Measurements from ENCODE around the gene KRT38.

Gene KRT38

GRCh38 chr17:41440531-41441033 is at the start of gene KRT38:
Gene KRT38 (minus strand): TSS chr17:41440983. CDS start chr17:41440921, 62 bp downstream.
- DNase-seq = no peak

GRCh38 chr17:41489531-41489930 is 48.7 kb upstream of the KRT38 start, which contains the start of gene KRT36:
Gene KRT36 (minus strand): TSS chr17:41489910. CDS start chr17:41489864, 46 bp downstream.
- no peak for DNase-seq

GRCh38 chr17:41486809-41487530 is 46.2 kb upstream of the KRT38 start:
- DNase-seq = peak in 1 of 2 experiments; percentile 6

- no peak for DNase-seq
Measured at GRCh38 chr17:41486316-41486715, 45.5 kb upstream of the KRT38 start.

GRCh38 chr17:41484920-41485904 is 44.4 kb upstream of the KRT38 start:
- DNase-seq = no peak

GRCh38 chr17:41483991-41484826 is 43.4 kb upstream of the KRT38 start:
- DNase-seq = no peak

- DNase-seq = no peak
Measured at GRCh38 chr17:41483531-41483930, 42.7 kb upstream of the KRT38 start.

- no peak for DNase-seq
Measured at GRCh38 chr17:41481036-41481435, 40.3 kb upstream of the KRT38 start, which contains the start of gene KRT35. Gene KRT35 (minus strand): TSS chr17:41481151. CDS start chr17:41481097, 54 bp downstream.

- no peak for DNase-seq
Measured at GRCh38 chr17:41480581-41480980, 39.8 kb upstream of the KRT38 start.

- no peak for DNase-seq
Measured at GRCh38 chr17:41480136-41480535, 39.4 kb upstream of the KRT38 start.

GRCh38 chr17:41478237-41478636 is 37.5 kb upstream of the KRT38 start:
- DNase-seq = no peak

- DNase-seq = no peak
Measured at GRCh38 chr17:41476866-41477815, 36.4 kb upstream of the KRT38 start.

GRCh38 chr17:41475421-41475820 is 34.6 kb upstream of the KRT38 start:
- no peak for DNase-seq

GRCh38 chr17:41474863-41475262 is 34.1 kb upstream of the KRT38 start:
- DNase-seq = no peak

GRCh38 chr17:41468346-41468745 is 27.6 kb upstream of the KRT38 start:
- no peak for DNase-seq

- no peak for DNase-seq
Measured at GRCh38 chr17:41467561-41467960, 26.8 kb upstream of the KRT38 start.

- DNase-seq = no peak
Measured at GRCh38 chr17:41466988-41467387, 26.2 kb upstream of the KRT38 start, which contains the start of gene KRT32. Gene KRT32 (minus strand): TSS chr17:41467386. CDS start chr17:41467325, 61 bp downstream.

- no peak for DNase-seq
Measured at GRCh38 chr17:41464682-41465081, 23.9 kb upstream of the KRT38 start.

- DNase-seq = no peak
Measured at GRCh38 chr17:41464173-41464572, 23.4 kb upstream of the KRT38 start.

- DNase-seq = no peak
Measured at GRCh38 chr17:41463746-41464145, 23.0 kb upstream of the KRT38 start.

GRCh38 chr17:41462705-41463104 is 21.9 kb upstream of the KRT38 start:
- DNase-seq = no peak
